SK-N-SH (cell line): Measurements from ENCODE around the gene ZNF14.

Experiments
- CTCF ChIP-seq: fragments of 200-600 bp; sonication (generic); IDR thresholded peaks from 2 replicates; pipeline ENCODE4 v1.6.1; 2017; ENCODE audit warnings: antibody characterized with exemption, mild to moderate bottlenecking, moderate library complexity
- EP300 ChIP-seq, 2 experiments: IDR thresholded peaks; 2 replicates each; pipeline versions ENCODE4 v1.4.0 to v1.6.1; 2012; ENCODE audit warnings: borderline replicate concordance in 1 of 2, low read depth in 1 of 2, low read length in 1 of 2
- JUND ChIP-seq: IDR thresholded peaks from 2 replicates; pipeline ENCODE4 v1.4.0; 2012
- NRF1 ChIP-seq: IDR thresholded peaks from 2 replicates; pipeline ENCODE4 v1.6.1; 2012; ENCODE audit warnings: low read depth, mild to moderate bottlenecking, low read length
- POLR2AphosphoS5 ChIP-seq: IDR thresholded peaks from 2 replicates; pipeline ENCODE4 v1.6.1; 2012; ENCODE audit warnings: low read depth, low read length
- RCOR1 ChIP-seq: fragments of 150-350 bp; IDR thresholded peaks from 2 replicates; pipeline ENCODE4 v1.6.1; 2017; ENCODE audit warnings: antibody characterized with exemption, low read length
- REST ChIP-seq: IDR thresholded peaks from 2 replicates; pipeline ENCODE4 v1.6.1; 2012; ENCODE audit warnings: mild to moderate bottlenecking, low read depth, low read length, moderate library complexity
- RXRA ChIP-seq: IDR thresholded peaks from 2 replicates; pipeline ENCODE4 v1.4.0; 2012; ENCODE audit warnings: low read depth, mild to moderate bottlenecking, borderline replicate concordance
- TAF1 ChIP-seq: IDR thresholded peaks from 2 replicates; pipeline ENCODE4 v1.6.1; 2012; ENCODE audit warnings: low read depth, mild to moderate bottlenecking, low read length, moderate library complexity, borderline replicate concordance
- TEAD4 ChIP-seq: IDR thresholded peaks from 2 replicates; pipeline ENCODE4 v1.4.0; 2012; ENCODE audit warnings: mild to moderate bottlenecking, borderline replicate concordance; ENCODE audit not compliant: insufficient read depth
- YY1 ChIP-seq: IDR thresholded peaks from 2 replicates; pipeline ENCODE4 v1.4.0; 2012; ENCODE audit warnings: low read depth, mild to moderate bottlenecking

GRCh38 chr19:19746286-19747213, 13.6 kb upstream of the ZNF14 start:
- TF ChIP-seq RCOR1 (no peak), RXRA (no peak), TAF1 (no peak), TEAD4 (no peak), CTCF (no peak), POLR2AphosphoS5 (no peak), REST (no peak), YY1 (no peak), EP300 (IDR thresholded peaks at IDR 0.05; ENCODE audit: borderline replicate concordance in 1 of 2, low read depth in 1 of 2, low read length in 1 of 2) (no peak), JUND (no peak), NRF1 (no peak)
